DMS 273 (cell line): Measurements from ENCODE around the gene CHMP1B.
"Not testable (repeated sequence)": the region's sequence is repeated elsewhere in the genome, so short reads cannot be mapped to it uniquely, and the experiment has no call there.

ENCODE experiments used
- DNase-seq: peaks from one replicate; lab custom pipeline; 2025; ENCODE audit not compliant: unreplicated experiment; lab: John Stamatoyannopoulos, UW

Gene CHMP1B

DNA sequence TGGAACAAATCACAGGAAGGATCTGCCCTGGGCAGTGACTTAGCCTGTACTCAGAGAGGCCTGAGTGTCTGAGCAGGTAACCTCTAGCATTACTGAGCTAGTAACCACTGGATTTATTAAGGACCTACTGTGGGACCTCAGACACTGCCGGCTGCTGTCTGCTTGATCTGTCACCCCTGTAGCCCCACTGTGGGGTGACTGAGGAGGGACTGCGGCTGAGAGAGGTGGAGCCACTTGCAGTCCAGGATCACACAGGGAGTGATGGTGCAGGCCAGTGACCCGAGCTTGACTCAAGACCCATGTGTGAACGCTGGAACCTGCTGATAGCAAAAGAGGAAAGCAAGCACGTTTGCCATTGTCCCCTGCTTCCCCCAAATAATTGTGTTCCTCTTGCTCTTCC, 15.6 kb downstream of the CHMP1B start:
- DNase-seq: no peak

- DNase-seq: no peak
Measured at GRCh38 chr18:11868230-11868629, 17.0 kb downstream of the CHMP1B start.

DNA sequence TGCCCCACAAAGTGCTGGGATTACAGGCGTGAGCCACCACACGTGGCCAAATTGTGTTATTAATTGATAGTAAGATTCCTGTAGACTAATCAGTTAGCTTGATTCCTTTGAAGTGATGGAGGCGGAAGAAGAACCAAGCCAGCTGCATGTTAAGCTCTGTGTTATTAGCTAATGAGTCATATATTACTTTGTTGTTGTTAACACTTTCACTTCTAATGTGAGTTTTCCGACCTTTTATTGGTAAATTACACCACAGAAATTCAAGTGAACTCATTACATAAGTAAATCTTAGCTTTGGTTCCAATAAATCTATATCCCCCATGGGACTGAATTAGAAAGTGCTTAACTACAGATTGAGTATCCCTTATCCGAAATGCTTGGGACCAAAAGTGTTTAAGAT, 20.3 kb downstream of the CHMP1B start:
- DNase-seq: no peak

DNA sequence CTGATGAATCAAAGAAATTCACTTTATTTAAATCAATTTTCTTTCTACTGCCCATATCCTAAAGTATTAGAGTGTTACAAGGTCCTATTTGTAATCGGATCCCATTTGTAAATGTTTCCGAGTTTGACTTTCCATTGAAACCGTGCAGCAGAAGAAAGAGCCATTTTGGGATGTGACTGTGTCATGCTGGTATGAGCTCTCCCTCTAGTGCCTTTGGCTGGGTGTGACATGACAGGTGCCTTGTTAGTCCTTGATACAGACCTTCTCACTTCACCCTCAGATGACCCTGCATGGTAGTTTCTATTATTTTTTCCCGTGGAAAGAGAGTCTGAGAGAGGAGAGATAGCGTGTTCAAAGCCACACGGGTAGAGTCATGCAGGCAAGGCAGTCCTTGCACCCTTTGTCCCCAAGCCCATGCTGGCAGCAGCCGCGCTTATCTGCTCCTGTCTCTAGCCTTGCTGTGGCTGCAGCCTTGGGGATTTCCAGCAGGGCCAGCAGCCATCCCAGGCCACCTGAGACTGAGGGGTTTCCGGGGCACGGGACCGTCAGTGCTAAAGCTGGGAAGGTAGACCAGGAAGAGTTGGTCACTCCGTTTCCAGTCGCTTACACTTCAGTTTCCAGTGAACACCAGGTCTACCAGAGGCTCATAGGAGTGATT, 21.4 kb downstream of the CHMP1B start:
- peak; percentile 42 for DNase-seq

DNA sequence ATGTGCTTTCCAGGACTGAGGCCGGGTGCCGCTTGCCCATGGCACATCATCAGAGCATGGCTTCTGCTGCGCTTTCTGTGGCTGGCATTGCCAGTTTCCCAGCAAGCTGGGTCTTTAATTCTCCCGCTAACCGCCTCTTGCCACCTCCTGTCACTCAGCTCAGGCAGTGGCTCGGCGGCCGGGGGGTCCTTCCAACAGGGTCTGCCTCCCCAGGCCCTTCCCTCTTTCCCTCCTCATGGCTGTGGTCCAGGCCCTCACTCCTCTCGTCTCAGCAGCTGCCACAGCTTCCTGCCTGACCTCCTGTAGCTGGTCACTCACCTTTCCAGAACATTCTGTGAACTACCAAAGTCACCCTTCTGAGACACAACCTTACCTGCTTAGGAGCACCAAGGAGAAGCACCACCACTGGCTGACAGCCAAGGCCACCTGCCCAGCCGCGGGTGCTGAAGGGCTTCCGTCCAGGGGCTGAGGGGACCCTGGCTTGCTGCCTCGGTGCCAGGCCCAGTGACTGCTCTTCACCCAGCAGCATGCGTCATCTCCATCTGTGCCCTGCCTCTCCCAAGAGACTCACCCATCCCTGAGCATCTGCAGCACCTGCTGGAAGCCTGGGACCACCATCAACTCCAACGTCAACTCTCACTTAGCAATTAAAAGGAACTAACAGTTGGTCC, 22.6 kb downstream of the CHMP1B start:
- DNase-seq: no peak

GRCh38 chr18:11874676-11875075, 23.5 kb downstream of the CHMP1B start:
- DNase-seq: no peak

DNA sequence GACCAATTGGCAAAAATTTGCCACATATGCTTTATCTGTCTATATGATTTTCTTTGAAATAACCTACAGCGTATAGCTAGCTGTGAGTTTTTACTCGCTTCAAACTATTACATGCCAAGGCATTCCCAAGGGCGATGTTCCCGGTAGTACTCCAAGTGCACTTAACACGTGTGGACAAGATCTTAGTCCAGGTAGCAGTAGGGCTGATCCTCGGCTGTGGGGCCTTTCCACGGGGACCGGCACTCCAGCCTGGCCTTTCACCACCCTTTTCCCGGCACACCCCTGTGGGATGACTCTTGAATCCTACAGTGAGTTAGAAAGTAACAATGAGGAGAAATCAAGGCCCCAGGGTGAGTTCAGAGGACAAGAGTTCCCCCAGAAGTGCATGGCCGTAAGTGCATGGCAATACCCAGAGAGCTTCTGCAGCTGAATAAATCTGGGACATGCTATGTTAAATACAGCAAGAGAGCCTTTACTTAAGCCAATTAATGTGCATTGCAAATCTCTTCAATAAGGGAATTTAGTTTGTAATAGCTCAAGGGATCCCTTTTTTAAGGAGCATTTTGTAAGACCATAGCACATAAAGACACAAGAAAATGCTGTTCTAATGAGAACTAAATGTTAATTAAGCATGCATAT, 26.4 kb downstream of the CHMP1B start:
- DNase-seq: no peak

- no peak for DNase-seq
Measured at GRCh38 chr18:11880586-11881304, 29.5 kb downstream of the CHMP1B start.

GRCh38 chr18:11882636-11883035, 31.4 kb downstream of the CHMP1B start:
- DNase-seq: no peak

GRCh38 chr18:11883153-11883552, 31.9 kb downstream of the CHMP1B start:
- no peak for DNase-seq

- no peak for DNase-seq
Measured at GRCh38 chr18:11884396-11885030, 33.3 kb downstream of the CHMP1B start.

DNA sequence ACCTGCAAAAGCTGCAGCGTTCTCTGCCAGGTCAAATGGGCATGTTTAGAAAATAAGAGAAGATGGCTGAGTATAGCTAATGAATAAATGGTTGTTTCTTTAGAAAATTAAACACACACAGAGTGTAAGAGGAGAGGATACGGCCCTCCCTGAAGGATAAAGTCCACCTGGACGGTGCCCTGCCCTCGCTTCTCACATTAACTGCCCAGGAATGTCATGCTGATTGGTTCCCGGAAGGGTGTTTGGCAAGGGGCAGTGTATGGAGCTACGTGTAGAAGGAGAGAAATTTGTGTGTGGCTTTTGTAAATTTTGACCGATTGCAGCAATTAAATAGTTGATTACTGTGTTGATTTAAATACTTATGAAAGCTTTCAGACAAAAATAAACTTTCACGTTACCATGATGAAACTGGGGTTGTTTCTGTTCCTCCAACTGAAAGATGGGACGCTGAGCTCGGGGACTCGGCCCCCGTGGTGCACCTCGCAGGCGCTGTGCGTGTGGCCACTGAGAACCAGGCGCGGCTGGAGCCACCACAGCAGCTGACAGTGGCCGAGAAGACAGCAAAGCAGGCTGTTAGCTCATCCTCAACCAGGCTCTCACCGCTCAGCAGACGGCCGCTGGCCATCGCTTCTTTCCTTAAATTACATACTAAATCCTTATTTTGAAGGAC, 34.2 kb downstream of the CHMP1B start:
- DNase-seq: no peak

DNA sequence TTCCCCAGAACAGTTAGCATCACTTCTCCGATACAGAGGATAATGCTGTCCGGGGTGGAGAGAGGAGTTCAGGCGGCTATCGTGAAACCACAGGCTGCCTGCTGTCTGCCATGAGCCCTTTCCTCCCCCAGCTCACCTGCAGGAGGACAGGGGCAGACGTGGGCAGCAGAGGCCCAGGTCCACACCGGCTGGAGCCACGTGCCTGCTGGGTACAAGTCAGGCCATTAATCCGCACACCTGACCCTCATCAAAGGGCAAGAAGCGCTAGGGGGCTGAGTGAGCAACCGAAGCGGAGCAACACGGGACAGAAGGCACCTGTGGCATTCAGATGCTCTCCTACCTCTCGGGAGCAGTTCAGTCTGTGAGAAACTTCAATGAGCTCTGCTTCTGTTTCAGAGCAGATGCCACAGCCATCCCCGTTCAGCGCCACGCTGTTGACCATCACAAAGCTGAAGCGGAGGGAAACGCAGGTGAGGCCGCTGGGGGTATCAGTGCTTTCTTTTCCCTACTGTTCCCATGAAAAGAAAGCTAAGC, 35.4 kb downstream of the CHMP1B start:
- DNase-seq: no peak

DNA sequence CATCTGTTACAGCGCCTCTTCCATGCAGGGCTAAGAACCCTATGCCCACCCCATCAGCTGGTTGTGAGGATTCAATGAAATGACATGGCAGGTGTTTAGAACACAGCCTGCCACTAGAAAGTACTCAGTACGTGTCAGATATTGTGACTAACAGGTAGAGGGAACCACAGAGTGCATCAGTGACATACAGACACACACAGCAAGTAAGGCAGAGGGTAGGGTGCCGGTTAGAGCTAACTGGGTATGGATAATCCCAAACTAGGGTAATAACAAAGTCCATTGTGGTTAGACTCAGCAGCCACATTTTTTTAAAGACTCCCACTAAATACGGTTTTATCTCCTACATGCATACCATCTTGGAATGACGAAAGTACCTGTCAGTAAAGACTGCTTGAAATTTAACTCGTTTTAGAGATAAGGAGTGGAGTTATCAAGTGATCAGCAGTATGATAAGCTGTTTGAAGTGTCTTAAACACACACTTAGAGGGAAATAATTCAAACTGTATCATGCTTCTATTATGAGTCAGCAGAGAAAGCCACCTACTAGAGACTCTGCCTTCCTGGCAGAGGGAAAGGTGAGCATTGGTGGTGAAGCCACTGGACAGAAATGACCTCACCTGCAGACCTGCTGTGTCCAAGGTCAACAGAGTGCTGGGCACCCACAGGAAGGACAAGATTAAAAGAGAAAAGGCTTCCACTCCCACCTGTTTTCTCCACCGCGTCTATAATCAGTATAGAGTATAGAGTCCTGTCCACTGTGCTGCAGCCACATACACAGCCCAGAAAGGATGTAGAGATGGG, 36.3 kb downstream of the CHMP1B start:
- no peak for DNase-seq

- DNase-seq: no peak
Measured at GRCh38 chr18:11888726-11889125, 37.5 kb downstream of the CHMP1B start.

DNA sequence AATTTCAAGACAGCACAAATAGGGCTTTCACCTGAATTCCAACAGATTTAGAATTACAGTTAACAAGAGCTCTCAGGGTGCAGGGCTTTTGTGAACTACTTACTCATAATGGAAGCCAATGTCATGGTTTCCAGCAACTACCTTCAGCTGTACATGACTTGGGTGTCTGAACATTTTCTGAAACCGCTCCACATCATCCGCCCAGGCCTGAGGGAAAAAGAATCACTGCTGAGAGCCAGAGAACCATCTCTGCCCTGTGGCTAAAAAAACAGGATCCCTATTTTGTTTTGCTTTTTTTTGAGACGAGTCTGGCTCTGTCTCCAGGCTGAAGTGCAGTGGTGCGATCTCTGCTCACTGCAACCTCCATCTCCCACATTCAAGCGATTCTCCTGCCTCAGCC, 38.1 kb downstream of the CHMP1B start:
- DNase-seq: no peak

DNA sequence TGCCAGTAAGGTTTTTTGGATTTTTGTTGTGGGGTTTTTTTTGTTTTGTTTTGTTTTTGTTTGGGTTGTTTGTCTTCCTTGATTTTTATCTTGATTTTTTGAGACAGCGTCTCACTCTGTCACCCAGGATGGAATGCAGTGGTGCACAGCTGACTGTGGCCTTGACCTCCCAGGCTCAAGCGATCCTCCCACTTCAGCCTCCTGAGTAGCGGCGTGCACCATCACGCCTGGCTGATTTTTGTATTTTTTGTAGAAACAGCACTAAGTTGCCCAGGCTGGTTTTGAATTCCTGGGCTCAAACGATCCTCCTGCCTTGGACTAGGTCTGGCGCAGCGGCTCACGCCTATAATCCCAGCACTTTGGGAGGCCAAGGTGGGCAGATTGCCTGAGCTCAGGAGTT, 40.5 kb downstream of the CHMP1B start:
- DNase-seq: no peak

DNA sequence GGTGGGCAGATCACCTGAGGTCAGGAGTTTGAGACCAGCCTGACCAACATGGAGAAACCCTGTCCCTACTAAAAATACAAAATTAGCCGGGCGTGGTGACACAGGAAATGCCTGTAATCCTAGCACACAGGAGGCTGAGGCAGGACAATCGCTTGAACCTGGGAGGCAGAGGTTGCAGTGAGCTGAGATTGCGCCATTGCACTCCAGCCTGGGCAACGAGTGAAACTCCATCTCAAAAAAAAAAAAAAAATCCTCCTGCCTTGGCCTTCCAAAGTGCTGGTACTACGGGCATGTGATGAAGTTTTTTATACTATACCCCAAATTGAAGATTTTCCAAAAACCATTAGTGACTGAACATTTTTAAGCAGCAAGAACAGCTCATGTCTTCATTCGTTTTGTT, 41.2 kb downstream of the CHMP1B start:
- DNase-seq: not testable (repeated sequence)

DNA sequence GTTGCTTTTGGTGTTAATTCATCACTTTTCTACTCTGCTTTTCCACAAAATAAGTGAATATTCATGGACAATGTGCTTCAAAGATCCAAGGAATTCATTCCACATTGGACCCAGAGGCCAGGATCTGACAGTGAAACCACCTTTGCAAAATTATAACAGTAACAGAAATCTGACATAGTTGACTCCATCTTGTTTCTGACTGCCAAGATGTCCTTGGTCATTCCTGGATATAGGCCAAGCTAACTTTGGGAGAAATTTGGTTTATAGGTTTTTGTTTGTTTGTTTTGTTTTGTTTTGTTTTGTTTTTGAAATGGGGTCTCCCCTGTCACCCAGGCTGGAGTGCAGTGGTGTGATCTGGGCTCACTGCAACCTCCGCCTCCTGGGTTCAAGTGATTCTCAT, 46.6 kb downstream of the CHMP1B start:
- DNase-seq: no peak

- no peak for DNase-seq
Measured at GRCh38 chr18:11899063-11899462, 47.9 kb downstream of the CHMP1B start.
